Mesothelial cell of epicardium (in vitro differentiated cells): ENCODE results near the gene CDX1. TPM values are rescaled to one million over a fixed set of nuclear protein-coding genes. Genes with fewer than 3 reads are reported as not detected.

Experiments
- DNase-seq, 2 experiments: peaks; one replicate each; pipeline ENCODE4 v3.0.0; 2021; ENCODE audit warnings: low spot score in 2 of 2; ENCODE audit not compliant: unreplicated experiment in 2 of 2
- H3K27ac Mint-ChIP-seq: 2 replicates; pipeline ENCODE4 v1.8.0; 2021; ENCODE audit warnings: mixed read lengths
- H3K27me3 Mint-ChIP-seq: 2 replicates; pipeline ENCODE4 v1.8.0; 2021; ENCODE audit warnings: low read depth, mixed read lengths
- H3K36me3 Mint-ChIP-seq: 2 replicates; pipeline ENCODE4 v1.8.0; 2021; ENCODE audit warnings: mixed read lengths
- H3K4me1 Mint-ChIP-seq: 2 replicates; pipeline ENCODE4 v1.8.0; 2021; ENCODE audit warnings: mixed read lengths
- H3K4me3 Mint-ChIP-seq: 2 replicates; pipeline ENCODE4 v1.8.0; 2021; ENCODE audit warnings: mild to moderate bottlenecking, moderate library complexity, mixed read lengths
- H3K9me3 Mint-ChIP-seq: 2 replicates; pipeline ENCODE4 v1.8.0; 2021; ENCODE audit warnings: mixed read lengths
- total RNA-seq: library from RNA; stranded (reverse); gene quantifications from 3 replicates; pipeline ENCODE4 v1.2.1, GENCODE V29; 2021
- TF ChIP-seq, protein P1 (sequence below): fragments of 200-600 bp; sonication (generic); IDR thresholded peaks from one replicate; pipeline ENCODE4 v1.5.0; 2021; ENCODE audit warnings: antibody characterized with exemption; ENCODE audit not compliant: unreplicated experiment

Gene CDX1
- total RNA-seq, 1 donor from 2014 or later, result 0.51 TPM

DNA sequence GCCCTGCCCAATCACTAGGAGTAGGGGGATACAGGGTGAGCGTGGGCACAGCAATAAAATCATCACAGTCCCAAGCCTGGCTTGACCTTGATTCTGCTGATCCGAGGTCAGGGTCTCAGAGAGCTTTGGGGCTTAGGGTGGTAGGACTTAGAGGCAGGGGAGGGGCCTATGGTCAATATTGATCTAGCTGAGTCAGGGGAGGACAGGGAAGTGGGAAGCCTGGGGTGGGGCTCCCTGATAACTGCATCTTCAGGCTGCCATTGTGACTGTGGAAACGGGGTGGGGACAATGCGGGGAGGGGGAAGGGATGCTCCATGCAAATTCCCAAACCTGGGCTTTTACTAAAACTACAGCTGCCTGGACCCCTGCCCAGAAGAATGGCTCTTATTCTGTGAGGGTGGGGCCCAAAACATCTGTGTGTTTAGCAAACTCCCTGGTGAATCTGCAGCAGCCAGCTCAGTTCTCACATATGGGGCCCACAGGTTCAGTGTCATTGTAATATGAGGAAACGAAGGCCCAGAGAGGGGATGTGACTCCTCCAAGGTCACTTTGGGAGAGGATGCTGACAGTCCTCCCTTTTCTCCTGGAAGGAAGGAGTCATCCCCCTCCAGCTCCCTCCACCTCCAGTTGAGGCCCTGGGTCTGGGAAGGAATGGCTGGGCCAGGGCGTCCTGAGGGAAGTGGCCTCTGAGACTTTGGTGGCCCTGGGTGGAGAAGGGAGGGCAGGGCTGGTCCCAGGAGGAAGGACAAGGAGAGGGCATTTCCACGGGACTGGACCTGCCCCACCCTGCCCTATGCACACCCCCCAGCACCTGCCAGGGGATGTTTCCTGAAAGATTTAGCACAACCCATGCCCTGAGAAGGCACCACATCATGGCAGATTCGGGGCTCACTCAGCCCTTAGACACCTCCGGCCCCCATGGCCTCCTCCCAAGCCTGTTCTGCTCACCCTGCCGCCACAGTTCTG is 49.7 kb downstream of the CDX1 start:
- Mint-ChIP-seq H3K36me3 (no peaks in the 10 kb centered on the region), H3K27ac (no peak overlapping the region)
- TF ChIP-seq, protein P1, sequence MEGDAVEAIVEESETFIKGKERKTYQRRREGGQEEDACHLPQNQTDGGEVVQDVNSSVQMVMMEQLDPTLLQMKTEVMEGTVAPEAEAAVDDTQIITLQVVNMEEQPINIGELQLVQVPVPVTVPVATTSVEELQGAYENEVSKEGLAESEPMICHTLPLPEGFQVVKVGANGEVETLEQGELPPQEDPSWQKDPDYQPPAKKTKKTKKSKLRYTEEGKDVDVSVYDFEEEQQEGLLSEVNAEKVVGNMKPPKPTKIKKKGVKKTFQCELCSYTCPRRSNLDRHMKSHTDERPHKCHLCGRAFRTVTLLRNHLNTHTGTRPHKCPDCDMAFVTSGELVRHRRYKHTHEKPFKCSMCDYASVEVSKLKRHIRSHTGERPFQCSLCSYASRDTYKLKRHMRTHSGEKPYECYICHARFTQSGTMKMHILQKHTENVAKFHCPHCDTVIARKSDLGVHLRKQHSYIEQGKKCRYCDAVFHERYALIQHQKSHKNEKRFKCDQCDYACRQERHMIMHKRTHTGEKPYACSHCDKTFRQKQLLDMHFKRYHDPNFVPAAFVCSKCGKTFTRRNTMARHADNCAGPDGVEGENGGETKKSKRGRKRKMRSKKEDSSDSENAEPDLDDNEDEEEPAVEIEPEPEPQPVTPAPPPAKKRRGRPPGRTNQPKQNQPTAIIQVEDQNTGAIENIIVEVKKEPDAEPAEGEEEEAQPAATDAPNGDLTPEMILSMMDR, result no peak

DNA sequence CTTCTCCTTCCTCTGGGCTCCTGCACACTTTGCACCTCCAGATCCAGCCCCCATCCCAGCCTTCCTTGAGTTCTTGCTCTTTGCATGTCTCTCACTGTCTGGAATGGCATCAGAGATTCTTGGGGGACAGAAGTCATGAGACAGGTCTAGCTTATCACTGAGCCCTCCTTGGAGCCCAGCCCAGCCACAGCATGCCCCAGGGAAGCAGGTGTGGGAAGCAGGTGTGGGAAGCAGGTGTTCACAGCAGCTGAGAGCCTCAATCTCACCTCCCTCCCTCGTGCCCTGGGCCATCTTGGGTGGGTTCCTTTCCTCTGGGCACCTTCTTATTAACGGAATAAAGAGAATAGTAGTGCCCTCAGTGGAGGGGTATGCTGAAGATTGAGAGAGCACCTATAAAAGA is 50.5 kb downstream of the CDX1 start:
- no peak overlapping the region for H3K27ac Mint-ChIP-seq
- H3K27me3 Mint-ChIP-seq, result peaks cover 2% of the 10 kb centered on the region
- TF ChIP-seq, protein P1, result no peak
- H3K4me3 Mint-ChIP-seq, result no peak overlapping the region
- no peak for DNase-seq
- H3K36me3 Mint-ChIP-seq, result no peaks in the 10 kb centered on the region
- no peaks in the 10 kb centered on the region for H3K4me1 Mint-ChIP-seq
- H3K9me3 Mint-ChIP-seq, result no peaks in the 10 kb centered on the region

More for the DNA sequence above, 49.7 kb downstream of the CDX1 start:
- no peak overlapping the region for H3K4me3 Mint-ChIP-seq
- H3K9me3 Mint-ChIP-seq, result no peaks in the 10 kb centered on the region
- DNase-seq, result no peak
- H3K27me3 Mint-ChIP-seq, result peaks cover 2% of the 10 kb centered on the region
- peaks cover 5% of the 10 kb centered on the region for H3K4me1 Mint-ChIP-seq

DNA sequence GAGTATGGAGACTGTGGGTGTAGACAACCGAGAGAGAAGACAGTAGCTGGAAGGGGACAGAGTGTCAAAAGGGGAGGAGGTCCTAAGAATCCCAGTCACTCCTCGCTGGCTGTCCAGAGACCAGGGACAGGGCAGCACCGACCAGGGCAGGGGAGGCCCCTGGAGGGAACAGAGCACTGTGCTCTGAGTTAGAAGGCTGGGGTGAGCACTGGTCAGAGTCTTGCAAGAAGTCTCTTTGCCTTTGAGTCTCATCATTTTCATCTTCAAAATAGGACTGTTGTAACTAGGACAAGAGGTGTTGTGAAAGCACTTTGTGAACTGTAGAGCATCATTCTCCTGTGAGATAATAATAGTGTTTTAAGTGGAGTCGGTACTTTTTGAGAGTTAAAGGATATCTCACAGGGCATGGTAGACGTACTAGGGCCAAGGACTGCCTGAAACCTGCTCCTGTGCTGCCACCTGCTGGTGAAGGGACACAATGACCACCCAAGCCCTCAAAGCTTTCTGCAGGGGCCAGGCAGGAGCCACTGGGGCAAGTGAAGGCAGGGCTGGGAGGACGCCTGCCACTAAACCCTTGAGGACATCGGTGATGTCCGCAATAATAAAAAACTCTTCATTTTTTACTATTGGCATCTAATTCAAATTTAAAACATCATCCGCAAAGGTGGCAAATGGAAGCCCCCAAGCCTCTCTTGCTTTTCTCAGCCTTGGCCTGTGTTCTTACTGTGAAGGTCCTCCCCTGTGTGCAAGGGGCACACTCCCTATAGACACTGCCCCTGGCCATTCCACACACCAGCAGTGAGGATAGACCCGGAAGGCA is 51.5 kb downstream of the CDX1 start:
- H3K9me3 Mint-ChIP-seq, result no peaks in the 10 kb centered on the region
- H3K27me3 Mint-ChIP-seq, result peaks cover 2% of the 10 kb centered on the region
- H3K27ac Mint-ChIP-seq, result no peak overlapping the region
- no peaks in the 10 kb centered on the region for H3K36me3 Mint-ChIP-seq
- TF ChIP-seq, protein P1, result peak; percentile 94
- no peaks in the 10 kb centered on the region for H3K4me1 Mint-ChIP-seq
- DNase-seq, result peak; percentile 73 to 93
- H3K4me3 Mint-ChIP-seq, result no peak overlapping the region

DNA sequence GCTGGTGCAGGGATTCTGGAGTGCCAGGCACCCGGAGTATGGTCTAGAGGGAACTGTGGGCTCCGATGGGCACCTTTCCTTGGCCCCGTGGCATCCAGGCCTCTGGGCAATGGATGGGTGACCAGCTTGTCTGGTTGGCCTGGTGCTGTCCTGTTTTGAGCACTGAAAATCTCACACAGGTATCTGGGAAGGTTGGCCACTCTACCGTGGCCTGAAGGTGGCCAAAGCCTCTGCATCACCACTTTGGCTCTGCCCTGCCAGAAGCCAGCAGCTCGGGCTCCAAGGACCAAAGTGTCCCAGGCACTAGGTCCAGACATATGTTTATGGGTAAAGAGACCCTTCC is 52.1 kb downstream of the CDX1 start:
- Mint-ChIP-seq H3K4me3 (no peak overlapping the region), H3K4me1 (no peaks in the 10 kb centered on the region), H3K27ac (no peak overlapping the region), H3K9me3 (no peaks in the 10 kb centered on the region), H3K36me3 (no peaks in the 10 kb centered on the region), H3K27me3 (peaks cover 2% of the 10 kb centered on the region)
- DNase-seq, result no peak
- TF ChIP-seq, protein P1, result no peak

DNA sequence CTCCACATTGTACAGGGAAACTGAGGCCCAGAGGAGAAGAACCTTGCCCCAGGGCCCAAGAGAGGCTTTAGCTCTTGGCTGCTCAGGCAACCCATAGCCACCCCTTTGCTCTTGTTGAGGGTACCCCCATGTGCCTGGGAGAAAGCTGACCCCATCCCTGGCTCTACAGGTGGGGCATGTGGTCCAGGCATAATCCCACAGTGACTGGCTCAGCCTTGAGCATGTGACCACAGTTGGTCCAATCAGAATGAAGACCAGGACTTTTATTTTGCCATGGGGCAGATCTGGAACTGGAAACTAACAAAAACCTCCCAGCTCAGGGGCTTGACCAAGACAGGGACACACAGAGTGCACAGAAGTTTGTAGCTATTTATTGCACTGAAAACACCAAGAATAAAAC is 52.6 kb downstream of the CDX1 start:
- H3K27ac Mint-ChIP-seq, result no peak overlapping the region
- TF ChIP-seq, protein P1, result no peak
- no peaks in the 10 kb centered on the region for H3K9me3 Mint-ChIP-seq
- H3K27me3 Mint-ChIP-seq, result peaks cover 2% of the 10 kb centered on the region
- DNase-seq, result no peak
- H3K36me3 Mint-ChIP-seq, result no peaks in the 10 kb centered on the region
- no peak overlapping the region for H3K4me3 Mint-ChIP-seq
- no peaks in the 10 kb centered on the region for H3K4me1 Mint-ChIP-seq
